ENCODE data around the gene SLCO4A1.

The SLCO4A1 gene

GRCh38 chr20:62606551-62607201 is 35.6 kb upstream of the SLCO4A1 start:
- peaks cover 2 to 43% (median 29%) of the 10 kb centered on the region in 5 donors for H3K4me1 ChIP-seq (ENCODE audit: control insufficient read depth in 5 of 5, insufficient read depth in 5 of 5, low read length in 5 of 5)

GRCh38 chr20:62607366-62608217 is 34.7 kb upstream of the SLCO4A1 start:
- Histone ChIP-seq H3K4me3 (ENCODE audit: low read depth in 1 of 5, low read length in 5 of 5) (no peak overlapping the region), H3K4me1 (ENCODE audit: control insufficient read depth in 5 of 5, insufficient read depth in 5 of 5, low read length in 5 of 5) (peaks cover 2 to 37% (median 29%) of the 10 kb centered on the region in 5 donors)

More at GRCh38 chr20:62606551-62607201, 35.6 kb upstream of the SLCO4A1 start:
- no peak overlapping the region for H3K9ac ChIP-seq (ENCODE audit: low read length in 5 of 5)
- no peak overlapping the region for H3K27ac ChIP-seq (ENCODE audit: low read depth, low read length)
- no peak overlapping the region for H3K4me3 ChIP-seq (ENCODE audit: low read depth in 1 of 5, low read length in 5 of 5)
- H3K27me3 ChIP-seq (ENCODE audit: control insufficient read depth in 5 of 5, insufficient read depth in 4 of 5, low read length in 5 of 5): peaks cover 11 to 57% (median 24%) of the 10 kb centered on the region in 5 donors
- peaks cover 0 to 7% (median 6%) of the 10 kb centered on the region in 5 donors for H3K9me3 ChIP-seq (ENCODE audit: control insufficient read depth in 5 of 5, low read length in 5 of 5)
- no peaks in the 10 kb centered on the region for H3K36me3 ChIP-seq (ENCODE audit: control insufficient read depth in 5 of 5, insufficient read depth in 5 of 5, low read length in 5 of 5)

GRCh38 chr20:62608218-62608565 is 34.1 kb upstream of the SLCO4A1 start:
- H3K27ac ChIP-seq (ENCODE audit: low read depth, low read length): no peak overlapping the region
- no peak overlapping the region for H3K9ac ChIP-seq (ENCODE audit: low read length in 5 of 5)
- H3K36me3 ChIP-seq (ENCODE audit: control insufficient read depth in 5 of 5, insufficient read depth in 5 of 5, low read length in 5 of 5): no peaks in the 10 kb centered on the region
- no peak overlapping the region for H3K4me3 ChIP-seq (ENCODE audit: low read depth in 1 of 5, low read length in 5 of 5)
- peaks cover 0 to 7% (median 6%) of the 10 kb centered on the region in 5 donors for H3K9me3 ChIP-seq (ENCODE audit: control insufficient read depth in 5 of 5, low read length in 5 of 5)
- H3K27me3 ChIP-seq (ENCODE audit: control insufficient read depth in 5 of 5, insufficient read depth in 4 of 5, low read length in 5 of 5): peaks cover 8 to 44% (median 18%) of the 10 kb centered on the region in 5 donors
- H3K4me1 ChIP-seq (ENCODE audit: control insufficient read depth in 5 of 5, insufficient read depth in 5 of 5, low read length in 5 of 5): peaks cover 2 to 32% (median 24%) of the 10 kb centered on the region in 5 donors

More at GRCh38 chr20:62607366-62608217, 34.7 kb upstream of the SLCO4A1 start:
- peaks cover 0 to 7% (median 6%) of the 10 kb centered on the region in 5 donors for H3K9me3 ChIP-seq (ENCODE audit: control insufficient read depth in 5 of 5, low read length in 5 of 5)
- H3K27ac ChIP-seq (ENCODE audit: low read depth, low read length): no peak overlapping the region
- no peak overlapping the region for H3K9ac ChIP-seq (ENCODE audit: low read length in 5 of 5)
- peaks cover 11 to 50% (median 22%) of the 10 kb centered on the region in 5 donors for H3K27me3 ChIP-seq (ENCODE audit: control insufficient read depth in 5 of 5, insufficient read depth in 4 of 5, low read length in 5 of 5)
- no peaks in the 10 kb centered on the region for H3K36me3 ChIP-seq (ENCODE audit: control insufficient read depth in 5 of 5, insufficient read depth in 5 of 5, low read length in 5 of 5)

DNA sequence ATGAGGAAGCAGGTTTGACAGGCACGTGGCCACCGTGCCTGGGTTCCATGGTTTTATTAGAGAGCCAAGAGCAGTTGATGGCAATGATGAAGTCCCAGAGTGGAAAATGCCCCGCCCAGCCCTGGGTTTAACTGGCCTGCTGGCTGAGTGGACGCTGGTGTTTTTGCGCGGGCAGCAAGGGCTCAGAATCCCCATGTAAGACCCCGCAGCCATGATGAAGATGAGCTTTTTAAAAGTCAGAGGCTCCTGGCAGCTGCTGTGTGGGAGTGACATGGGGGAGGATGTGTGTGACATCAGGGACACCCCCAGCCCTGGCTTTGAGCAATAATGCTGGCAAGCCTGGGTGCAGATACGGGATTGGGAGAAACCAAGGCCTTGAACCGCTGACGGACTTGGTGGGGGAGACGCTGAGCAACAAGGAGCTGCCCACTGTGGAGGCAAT is 33.0 kb upstream of the SLCO4A1 start:
- no peak overlapping the region for H3K27ac ChIP-seq (ENCODE audit: low read depth, low read length)
- no peaks in the 10 kb centered on the region for H3K36me3 ChIP-seq (ENCODE audit: control insufficient read depth in 5 of 5, insufficient read depth in 5 of 5, low read length in 5 of 5)
- peaks cover 0 to 7% (median 6%) of the 10 kb centered on the region in 5 donors for H3K9me3 ChIP-seq (ENCODE audit: control insufficient read depth in 5 of 5, low read length in 5 of 5)
- H3K27me3 ChIP-seq (ENCODE audit: control insufficient read depth in 5 of 5, insufficient read depth in 4 of 5, low read length in 5 of 5): peaks cover 4 to 36% (median 13%) of the 10 kb centered on the region in 5 donors
- no peak overlapping the region for H3K4me3 ChIP-seq (ENCODE audit: low read depth in 1 of 5, low read length in 5 of 5)
- peaks cover 2 to 22% (median 16%) of the 10 kb centered on the region in 5 donors for H3K4me1 ChIP-seq (ENCODE audit: control insufficient read depth in 5 of 5, insufficient read depth in 5 of 5, low read length in 5 of 5)
- no peak overlapping the region for H3K9ac ChIP-seq (ENCODE audit: low read length in 5 of 5)

DNA sequence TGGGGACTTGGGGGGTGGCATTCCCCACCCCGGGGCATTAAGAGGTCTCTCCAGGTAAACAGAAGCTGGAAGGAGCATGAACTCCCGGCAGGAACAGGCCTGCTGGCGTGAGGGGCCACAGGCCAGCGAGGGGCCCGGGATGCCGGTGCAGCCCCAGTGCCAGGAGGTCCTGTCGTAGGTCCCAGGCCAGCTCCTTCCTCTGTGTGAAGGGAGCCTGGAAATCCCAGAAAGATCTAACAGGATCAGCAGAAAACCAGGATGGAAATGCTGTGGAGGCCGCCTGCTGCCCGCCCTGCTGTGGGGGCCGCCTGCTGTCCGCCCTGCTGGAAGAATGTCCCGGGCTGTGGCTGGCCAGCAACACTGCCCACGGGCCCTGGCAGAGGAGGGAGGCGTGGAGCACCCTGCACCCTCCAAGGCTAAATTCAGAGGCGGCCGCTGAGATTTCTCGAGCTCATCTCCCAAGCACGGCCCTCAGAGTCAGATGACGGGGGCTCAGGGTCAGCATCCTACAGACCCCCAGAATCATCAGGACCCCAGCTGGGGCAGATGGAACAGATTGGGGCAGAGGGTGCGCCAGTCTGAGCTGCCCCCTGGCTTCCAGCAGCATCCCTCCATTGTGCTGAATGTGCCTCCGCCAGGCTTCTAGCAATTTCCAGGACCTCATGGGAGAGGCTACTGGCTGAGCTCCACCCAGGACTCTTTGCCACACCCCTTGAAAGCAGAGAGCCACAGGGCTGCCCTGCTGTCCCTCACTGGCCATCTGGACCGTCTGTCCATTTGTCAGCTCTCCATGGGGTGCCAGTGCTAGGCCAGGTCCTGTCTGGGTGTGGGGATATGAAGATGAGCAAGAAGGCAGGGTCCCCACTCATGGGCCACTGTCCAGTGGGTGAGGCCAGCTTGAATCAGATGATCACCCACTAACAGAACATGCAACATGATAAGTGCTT is 32.2 kb upstream of the SLCO4A1 start:
- Histone ChIP-seq H3K9ac (ENCODE audit: low read length in 5 of 5) (no peak overlapping the region), H3K9me3 (ENCODE audit: control insufficient read depth in 5 of 5, low read length in 5 of 5) (peaks cover 0 to 7% (median 6%) of the 10 kb centered on the region in 5 donors), H3K27ac (ENCODE audit: low read depth, low read length) (no peak overlapping the region), H3K36me3 (ENCODE audit: control insufficient read depth in 5 of 5, insufficient read depth in 5 of 5, low read length in 5 of 5) (no peaks in the 10 kb centered on the region), H3K4me1 (ENCODE audit: control insufficient read depth in 5 of 5, insufficient read depth in 5 of 5, low read length in 5 of 5) (peaks cover 2 to 17% (median 14%) of the 10 kb centered on the region in 5 donors), H3K4me3 (ENCODE audit: low read depth in 1 of 5, low read length in 5 of 5) (no peak overlapping the region), H3K27me3 (ENCODE audit: control insufficient read depth in 5 of 5, insufficient read depth in 4 of 5, low read length in 5 of 5) (peaks cover 4 to 30% (median 13%) of the 10 kb centered on the region in 5 donors)

GRCh38 chr20:62611012-62611411 is 31.3 kb upstream of the SLCO4A1 start:
- H3K36me3 ChIP-seq (ENCODE audit: control insufficient read depth in 5 of 5, insufficient read depth in 5 of 5, low read length in 5 of 5): no peaks in the 10 kb centered on the region
- H3K27me3 ChIP-seq (ENCODE audit: control insufficient read depth in 5 of 5, insufficient read depth in 4 of 5, low read length in 5 of 5): peaks cover 4 to 22% (median 13%) of the 10 kb centered on the region in 5 donors
- H3K9ac ChIP-seq (ENCODE audit: low read length in 5 of 5): no peak overlapping the region
- H3K27ac ChIP-seq (ENCODE audit: low read depth, low read length): no peak overlapping the region
- H3K4me1 ChIP-seq (ENCODE audit: control insufficient read depth in 5 of 5, insufficient read depth in 5 of 5, low read length in 5 of 5): peaks cover 0 to 11% (median 9%) of the 10 kb centered on the region in 5 donors
- H3K4me3 ChIP-seq (ENCODE audit: low read depth in 1 of 5, low read length in 5 of 5): no peak overlapping the region
- peaks cover 0 to 7% (median 6%) of the 10 kb centered on the region in 5 donors for H3K9me3 ChIP-seq (ENCODE audit: control insufficient read depth in 5 of 5, low read length in 5 of 5)

- H3K9ac ChIP-seq (ENCODE audit: low read length in 5 of 5): no peak overlapping the region
- no peaks in the 10 kb centered on the region for H3K36me3 ChIP-seq (ENCODE audit: control insufficient read depth in 5 of 5, insufficient read depth in 5 of 5, low read length in 5 of 5)
- no peak overlapping the region for H3K27ac ChIP-seq (ENCODE audit: low read depth, low read length)
- H3K4me1 ChIP-seq (ENCODE audit: control insufficient read depth in 5 of 5, insufficient read depth in 5 of 5, low read length in 5 of 5): peaks cover 0 to 7% (median 4%) of the 10 kb centered on the region in 5 donors
- H3K4me3 ChIP-seq (ENCODE audit: low read depth in 1 of 5, low read length in 5 of 5): no peak overlapping the region
- H3K9me3 ChIP-seq (ENCODE audit: control insufficient read depth in 5 of 5, low read length in 5 of 5): peaks cover 0 to 7% (median 6%) of the 10 kb centered on the region in 5 donors
- peaks cover 4 to 21% (median 13%) of the 10 kb centered on the region in 5 donors for H3K27me3 ChIP-seq (ENCODE audit: control insufficient read depth in 5 of 5, insufficient read depth in 4 of 5, low read length in 5 of 5)
These were observed 30.5 kb upstream of the SLCO4A1 start for GRCh38 chr20:62611819-62612218.

DNA sequence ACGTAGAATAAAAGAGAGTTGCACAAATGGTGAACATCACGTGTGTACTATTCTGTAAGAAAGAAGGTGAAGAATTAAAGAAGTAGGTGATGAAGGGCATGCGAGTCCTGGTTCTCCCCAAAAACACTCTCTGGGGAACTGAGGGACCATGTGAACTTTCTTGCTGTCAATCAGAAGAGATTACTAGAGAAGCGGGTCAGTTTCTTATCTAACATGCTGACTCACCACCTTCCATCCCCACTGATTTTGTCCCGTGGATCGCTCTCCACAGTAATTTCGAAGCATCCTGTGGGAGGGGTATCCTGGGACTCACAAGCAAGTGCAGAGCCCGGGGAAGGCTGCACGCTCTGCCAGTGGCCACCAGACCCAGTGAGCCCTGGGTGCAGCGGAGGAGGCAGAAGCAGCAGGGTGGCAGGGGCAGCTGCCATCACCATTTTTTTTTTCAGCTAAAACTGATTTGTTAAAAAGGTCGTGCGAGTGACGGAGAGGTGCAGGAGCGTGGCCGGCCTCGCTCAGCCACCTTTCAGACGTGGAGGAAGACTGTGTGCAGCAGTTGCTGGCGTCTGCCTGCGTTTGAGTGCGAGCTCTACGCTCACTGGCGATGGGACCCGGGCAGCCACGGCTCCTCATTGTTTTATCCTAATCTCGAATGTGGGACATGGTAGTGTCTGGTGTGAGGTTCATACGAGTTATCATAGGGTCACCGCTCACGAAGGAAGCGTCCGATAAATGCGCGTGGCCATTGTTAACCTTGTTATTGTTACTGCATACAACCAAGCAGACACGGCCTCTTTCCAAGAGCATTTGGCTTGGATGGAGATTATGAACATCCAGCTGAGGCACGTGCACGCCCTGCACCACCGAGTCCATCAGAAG is 28.0 kb upstream of the SLCO4A1 start:
- Histone ChIP-seq H3K27ac (ENCODE audit: low read depth, low read length) (no peak overlapping the region), H3K27me3 (ENCODE audit: control insufficient read depth in 5 of 5, insufficient read depth in 4 of 5, low read length in 5 of 5) (peaks cover 3 to 19% (median 12%) of the 10 kb centered on the region in 5 donors)

More for the DNA sequence above, 28.0 kb upstream of the SLCO4A1 start:
- Histone ChIP-seq H3K9me3 (ENCODE audit: control insufficient read depth in 5 of 5, low read length in 5 of 5) (peaks cover 0 to 7% (median 6%) of the 10 kb centered on the region in 5 donors), H3K4me3 (ENCODE audit: low read depth in 1 of 5, low read length in 5 of 5) (no peak overlapping the region), H3K9ac (ENCODE audit: low read length in 5 of 5) (no peak overlapping the region), H3K36me3 (ENCODE audit: control insufficient read depth in 5 of 5, insufficient read depth in 5 of 5, low read length in 5 of 5) (no peaks in the 10 kb centered on the region), H3K4me1 (ENCODE audit: control insufficient read depth in 5 of 5, insufficient read depth in 5 of 5, low read length in 5 of 5) (peaks cover 0 to 29% (median 18%) of the 10 kb centered on the region in 5 donors)

Data from subcutaneous abdominal adipose tissue (tissue), 5 donors.